Activated CD8-positive, alpha-beta memory T cell treated with anti-CD3 and anti-CD28 coated beads, Interleukin-2, amount 50 U/mL, for 24 hours (primary cell): Measurements from ENCODE around the gene RPS19BP1.

Experiments used
- DNase-seq: peaks from one replicate; pipeline ENCODE4 v3.0.0-alpha.2; 2020; ENCODE audit errors: extremely low read depth

Gene RPS19BP1

DNA sequence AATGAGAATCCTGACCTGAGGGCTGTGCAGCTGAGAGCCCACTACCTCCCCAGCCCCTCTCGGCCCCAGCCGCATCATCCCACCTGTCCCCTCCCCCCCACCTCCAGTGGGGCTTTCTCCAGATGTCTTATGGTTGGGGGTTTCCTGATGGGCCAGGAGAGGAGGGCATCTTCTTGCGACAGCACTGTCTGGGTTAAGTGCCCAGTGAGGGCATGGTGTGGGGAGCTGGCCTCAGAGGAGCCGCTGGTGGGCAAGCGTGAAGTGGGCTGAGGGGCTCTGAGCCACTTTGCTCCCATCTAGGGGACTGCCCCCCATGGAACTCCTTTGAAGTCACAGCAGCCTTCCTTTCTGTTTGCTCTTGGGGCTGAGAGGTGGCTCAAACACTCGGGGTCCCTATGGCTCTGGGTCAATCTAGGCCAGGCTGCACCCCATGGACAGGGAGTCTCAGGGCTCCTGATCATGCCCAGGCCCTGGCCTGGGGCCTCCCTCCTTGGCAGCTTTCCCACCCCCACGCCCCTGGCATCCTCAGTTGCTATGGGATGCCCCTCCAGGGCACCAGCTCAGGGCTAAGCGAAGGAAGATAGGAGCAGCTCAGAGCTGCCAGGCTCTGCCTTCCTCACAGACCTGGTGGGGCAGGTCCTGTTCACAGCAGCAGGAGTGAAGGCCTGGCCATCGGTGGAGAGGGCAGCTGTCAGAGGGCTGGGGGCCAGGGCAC, 41.4 kb downstream of the RPS19BP1 start:
- no peak for DNase-seq

GRCh38 chr22:39490135-39490798, 42.3 kb downstream of the RPS19BP1 start:
- DNase-seq, result peak; percentile 67

- DNase-seq, result no peak
Observed at GRCh38 chr22:39489094-39490068, 43.2 kb downstream of the RPS19BP1 start.

DNA sequence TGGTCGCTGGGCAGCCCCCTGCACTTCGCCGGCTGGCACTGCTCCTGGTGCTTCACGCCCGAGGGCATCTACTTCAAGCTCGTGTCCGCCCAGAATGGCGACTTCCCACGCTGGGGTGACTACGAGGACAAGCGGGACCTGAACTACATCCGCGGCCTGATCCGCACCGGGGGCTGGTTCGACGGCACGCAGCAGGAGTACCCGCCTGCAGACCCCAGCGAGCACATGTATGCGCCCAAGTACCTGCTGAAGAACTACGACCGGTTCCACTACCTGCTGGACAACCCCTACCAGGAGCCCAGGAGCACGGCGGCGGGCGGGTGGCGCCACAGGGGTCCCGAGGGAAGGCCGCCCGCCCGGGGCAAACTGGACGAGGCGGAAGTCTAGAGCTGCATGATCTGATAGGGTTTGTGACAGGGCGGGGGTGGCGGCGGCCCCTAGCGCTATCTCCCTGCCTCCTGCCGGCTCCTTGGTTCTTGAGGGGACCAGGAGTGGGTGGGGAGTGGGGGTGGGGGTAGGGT, 43.9 kb downstream of the RPS19BP1 start:
- no peak for DNase-seq

DNA sequence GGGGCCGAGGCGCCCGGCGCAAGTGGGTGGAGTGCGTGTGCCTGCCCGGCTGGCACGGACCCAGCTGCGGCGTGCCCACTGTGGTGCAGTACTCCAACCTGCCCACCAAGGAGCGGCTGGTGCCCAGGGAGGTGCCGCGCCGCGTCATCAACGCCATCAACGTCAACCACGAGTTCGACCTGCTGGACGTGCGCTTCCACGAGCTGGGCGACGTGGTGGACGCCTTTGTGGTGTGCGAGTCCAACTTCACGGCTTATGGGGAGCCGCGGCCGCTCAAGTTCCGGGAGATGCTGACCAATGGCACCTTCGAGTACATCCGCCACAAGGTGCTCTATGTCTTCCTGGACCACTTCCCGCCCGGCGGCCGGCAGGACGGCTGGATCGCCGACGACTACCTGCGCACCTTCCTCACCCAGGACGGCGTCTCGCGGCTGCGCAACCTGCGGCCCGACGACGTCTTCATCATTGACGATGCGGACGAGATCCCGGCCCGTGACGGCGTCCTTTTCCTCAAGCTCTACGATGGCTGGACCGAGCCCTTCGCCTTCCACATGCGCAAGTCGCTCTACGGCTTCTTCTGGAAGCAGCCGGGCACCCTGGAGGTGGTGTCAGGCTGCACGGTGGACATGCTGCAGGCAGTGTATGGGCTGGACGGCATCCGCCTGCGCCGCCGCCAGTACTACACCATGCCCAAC, 44.6 kb downstream of the RPS19BP1 start:
- no peak for DNase-seq

- no peak for DNase-seq
Observed at GRCh38 chr22:39486951-39487825, 45.4 kb downstream of the RPS19BP1 start.

DNA sequence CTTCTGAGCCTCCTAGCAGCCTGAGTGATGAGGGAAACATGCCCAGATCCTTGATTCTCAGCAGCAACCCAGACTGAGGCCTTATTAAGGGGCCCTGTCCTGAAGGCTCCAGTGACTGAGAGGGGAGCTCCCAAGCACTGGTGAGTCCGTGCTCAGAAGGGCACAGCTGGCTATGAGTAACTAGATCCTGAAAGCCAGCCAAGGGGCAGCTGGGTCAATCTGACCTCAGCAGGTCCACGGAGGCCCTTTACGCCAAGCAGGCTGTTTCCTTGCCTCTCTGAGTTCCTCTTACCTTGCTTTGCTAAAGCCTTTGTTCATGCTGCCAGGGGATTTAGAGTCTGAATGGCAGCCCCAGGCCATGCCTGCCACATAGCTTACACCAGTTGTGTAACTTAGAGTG, 49.8 kb downstream of the RPS19BP1 start:
- no peak for DNase-seq

- no peak for DNase-seq
Observed at GRCh38 chr22:39481595-39481994, 51.0 kb downstream of the RPS19BP1 start.

GRCh38 chr22:39481054-39481453, 51.5 kb downstream of the RPS19BP1 start:
- DNase-seq, result no peak

DNA sequence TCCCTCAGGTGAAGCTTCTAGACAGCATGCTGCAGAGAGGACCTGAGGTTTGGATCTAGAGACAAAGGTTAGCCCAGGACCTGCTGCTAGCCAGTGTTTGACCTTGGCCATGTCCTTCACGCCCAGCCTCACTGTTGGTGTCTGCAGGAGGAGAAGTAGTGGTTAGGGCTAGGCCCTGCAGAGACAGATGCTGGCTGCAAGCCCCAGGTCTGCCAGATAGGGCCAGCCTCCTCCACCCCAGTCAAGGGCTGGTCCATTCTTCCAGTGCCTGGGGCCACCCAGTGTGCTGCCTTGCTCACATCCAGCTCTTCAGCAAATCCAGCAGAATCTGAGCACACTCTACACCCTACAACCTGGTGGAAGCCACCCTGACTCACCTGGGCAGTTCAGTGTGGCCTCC, 52.0 kb downstream of the RPS19BP1 start:
- no peak for DNase-seq

DNA sequence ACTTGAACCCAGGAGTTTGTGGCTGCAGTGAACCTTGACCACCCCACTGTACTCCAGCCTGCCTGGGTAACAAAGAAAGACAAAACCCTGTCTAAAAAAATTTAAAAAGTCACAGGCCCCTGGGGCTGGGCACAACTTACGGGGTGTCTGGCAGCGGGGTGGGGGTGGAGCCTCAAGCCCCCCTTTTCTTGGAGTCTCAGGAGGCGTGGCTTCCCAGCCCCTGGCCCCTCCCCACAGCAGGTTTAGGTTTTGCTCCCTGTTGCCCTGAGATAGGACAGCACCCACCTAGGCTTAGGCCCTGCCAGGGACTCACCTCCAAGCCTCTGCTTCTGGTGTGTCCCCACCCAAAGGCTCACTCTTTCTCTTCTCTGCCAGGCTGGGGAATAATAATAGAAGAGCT, 53.3 kb downstream of the RPS19BP1 start:
- DNase-seq, result no peak
